GM21576 (cell line): ENCODE data around the gene MYO18B.

Experiments used
- ATAC-seq: cut with Tn5 transposase; IDR thresholded peaks from one replicate; pipeline ENCODE4 v1.9.1; 2021; ENCODE audit warnings: mild to moderate bottlenecking, moderate library complexity; ENCODE audit not compliant: unreplicated experiment

MYO18B gene

GRCh38 chr22:25772288-25772687 lies 30.3 kb downstream of the MYO18B start:
- no peak for ATAC-seq

- ATAC-seq, result no peak
Observed at GRCh38 chr22:25774575-25775026, 32.6 kb downstream of the MYO18B start.

- no peak for ATAC-seq
Observed at GRCh38 chr22:25775531-25775930, 33.5 kb downstream of the MYO18B start.

- ATAC-seq, result no peak
Observed at GRCh38 chr22:25777411-25777810, 35.4 kb downstream of the MYO18B start.

- ATAC-seq, result no peak
Observed at GRCh38 chr22:25777870-25778269, 35.9 kb downstream of the MYO18B start.

GRCh38 chr22:25779426-25779825 lies 37.4 kb downstream of the MYO18B start:
- ATAC-seq, result no peak

GRCh38 chr22:25779890-25780289 lies 37.9 kb downstream of the MYO18B start:
- ATAC-seq, result no peak

GRCh38 chr22:25780673-25781072 lies 38.7 kb downstream of the MYO18B start:
- no peak for ATAC-seq

- no peak for ATAC-seq
Observed at GRCh38 chr22:25781801-25782200, 39.8 kb downstream of the MYO18B start.

GRCh38 chr22:25782831-25783230 lies 40.8 kb downstream of the MYO18B start:
- ATAC-seq, result no peak

- no peak for ATAC-seq
Observed at GRCh38 chr22:25783856-25784255, 41.9 kb downstream of the MYO18B start.

- ATAC-seq, result no peak
Observed at GRCh38 chr22:25786165-25786564, 44.2 kb downstream of the MYO18B start.

GRCh38 chr22:25791556-25791955 lies 49.6 kb downstream of the MYO18B start:
- ATAC-seq, result no peak

GRCh38 chr22:25795478-25795877 lies 53.5 kb downstream of the MYO18B start:
- no peak for ATAC-seq

- ATAC-seq, result no peak
Observed at GRCh38 chr22:25797498-25798290, 55.7 kb downstream of the MYO18B start.

- no peak for ATAC-seq
Observed at GRCh38 chr22:25800766-25801165, 58.8 kb downstream of the MYO18B start.

- ATAC-seq, result no peak
Observed at GRCh38 chr22:25802018-25802417, 60.0 kb downstream of the MYO18B start.

GRCh38 chr22:25804676-25805075 lies 62.7 kb downstream of the MYO18B start:
- ATAC-seq, result no peak

GRCh38 chr22:25806579-25806978 lies 64.6 kb downstream of the MYO18B start:
- no peak for ATAC-seq

GRCh38 chr22:25814685-25815084 lies 72.7 kb downstream of the MYO18B start:
- ATAC-seq, result no peak

GRCh38 chr22:25815561-25815960 lies 73.6 kb downstream of the MYO18B start:
- ATAC-seq, result no peak

GRCh38 chr22:25816522-25817059 lies 74.6 kb downstream of the MYO18B start:
- ATAC-seq, result no peak
